ENCODE results near the gene CHST7. TPM values are rescaled to one million over a fixed set of nuclear protein-coding genes. Genes with fewer than 3 reads are reported as not detected.

Gene CHST7
- total and polyA plus RNA-seq, 2 of the 4 experiments (the other 2 are of a cell fraction), result 2.9 to 4.8 TPM

DNA sequence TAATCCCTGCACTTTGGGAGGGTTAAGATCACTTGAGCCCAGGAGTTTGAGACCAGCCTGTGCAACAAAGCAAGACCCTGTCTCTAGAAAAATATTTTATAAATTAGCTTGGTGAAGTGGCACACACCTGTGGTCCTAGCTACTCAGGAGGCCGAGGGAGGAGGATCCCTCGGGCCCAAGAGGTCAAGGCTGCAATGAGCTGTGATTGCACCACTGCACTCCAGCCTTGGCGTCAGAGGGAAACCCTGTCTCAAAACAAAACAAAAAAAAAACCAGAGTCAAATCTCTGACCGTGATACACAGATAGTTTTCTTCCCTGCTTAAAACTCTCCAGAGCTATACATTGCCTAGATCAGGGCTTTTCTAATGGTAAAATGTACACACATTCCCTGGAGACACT, 53.5 kb downstream of the CHST7 start:
- Histone ChIP-seq H3K4me1 (ENCODE audit: control insufficient read depth, insufficient read depth, low read length) (peaks cover 14% of the 10 kb centered on the region), H3K4me3 (ENCODE audit: insufficient read depth, low read depth, low read length) (no peak overlapping the region), H3K9me1 (ENCODE audit: insufficient read depth, low read length) (peaks cover 6% of the 10 kb centered on the region; the same call in 1 of the 2 replicates), H3K36me3 (ENCODE audit: control insufficient read depth, insufficient read depth, low read length) (no peaks in the 10 kb centered on the region), H3K14ac (replicated peaks; ENCODE audit: low read depth, low read length) (no peak overlapping the region), H2BK15ac (ENCODE audit: low read depth, low read length) (no peak overlapping the region), H4K20me1 (ENCODE audit: insufficient read depth, low read length) (no peaks in the 10 kb centered on the region), H3K56ac (ENCODE audit: extremely low read depth, insufficient read depth, low read length) (no peak overlapping the region), H2BK5ac (ENCODE audit: low read depth, low read length, poor library complexity, severe bottlenecking) (no peak overlapping the region), H3K27ac (ENCODE audit: insufficient read depth, low read length) (no peak overlapping the region), H2AFZ (replicated peaks; ENCODE audit: low read length, poor library complexity) (no peak overlapping the region), H2AK5ac (ENCODE audit: low read depth, low read length) (no peak overlapping the region), H4K5ac (ENCODE audit: low read depth, low read length) (no peak overlapping the region), H3K4ac (ENCODE audit: low read depth, low read length) (no peak overlapping the region), H3K18ac (ENCODE audit: low read depth, low read length) (no peak overlapping the region), H3K79me1 (ENCODE audit: low read depth in 1 of 2, low read length in 2 of 2) (peaks cover 3 to 5% of the 10 kb centered on the region in 2 experiments; a peak in 3 of 4 replicates), H3K9ac (ENCODE audit: low read depth, low read length) (no peak overlapping the region), H2BK120ac (ENCODE audit: low read depth, low read length) (no peak overlapping the region), H3K27me3 (ENCODE audit: control insufficient read depth, insufficient read depth, low read length) (no peaks in the 10 kb centered on the region), H2BK20ac (ENCODE audit: low read depth, low read length) (no peak overlapping the region), H3K9me3 (ENCODE audit: control insufficient read depth, insufficient read depth, low read length) (no peaks in the 10 kb centered on the region), H3K23ac (ENCODE audit: low read depth, low read length) (no peak overlapping the region), H4K91ac (ENCODE audit: insufficient read depth, low read depth, low read length) (no peak overlapping the region), H3K4me2 (ENCODE audit: low read depth, low read length) (no peak overlapping the region), H4K8ac (ENCODE audit: low read depth in 2 of 2, low read length in 2 of 2) (no peak overlapping the region), H2AK9ac (replicated peaks; ENCODE audit: low read depth, low read length, poor library complexity) (no peak overlapping the region)
- 46% methylated on average over 2 of the region's 4 CpGs; no CpG with 5 or more reads in 1 of the 2 experiments for WGBS, 2 experiments (ENCODE audit: extremely low coverage in 2 of 2, insufficient read length in 1 of 2)
- no peak for DNase-seq
- dilution Hi-C loops (cut with HindIII; ENCODE audit: low sequenced_read_pairs, unreplicated experiment) (no loop called here), in situ Hi-C loops (cut with MboI; ENCODE audit: low sequenced_read_pairs) (no loop called here), intact Hi-C loops (cut with micrococcal nuclease) (loop anchor here (5.0 kb wide), 1 partner anchor 40 kb away; no protein-coding TSS in a partner anchor)
- no TSS peak for BruUV-seq (replicated peaks)
- ChIA-PET POLR2A (ENCODE audit: unreplicated experiment) (no interaction called here), CTCF (no interaction called here)
- TF ChIP-seq BHLHE40 (IDR thresholded peaks at IDR 0.05; ENCODE audit: low read depth, low read length) (no peak), RCOR1 (IDR thresholded peaks at IDR 0.05; ENCODE audit: insufficient replicate concordance, low read length) (no peak), CEBPB (IDR thresholded peaks at IDR 0.05; ENCODE audit: low read depth, low read length) (no peak), NFE2L2 (IDR thresholded peaks at IDR 0.05; ENCODE audit: low read depth, low read length) (no peak), POLR2A (IDR thresholded peaks at IDR 0.05; ENCODE audit: low read depth, low read length) (no peak), FOS (IDR thresholded peaks at IDR 0.05; ENCODE audit: low read depth, low read length) (no peak), MXI1 (IDR thresholded peaks at IDR 0.05; ENCODE audit: borderline replicate concordance, low read depth, low read length) (no peak), SMC3 (IDR thresholded peaks at IDR 0.05; ENCODE audit: low read depth, low read length) (no peak), ELK1 (IDR thresholded peaks at IDR 0.05; ENCODE audit: borderline replicate concordance, low read depth, low read length) (no peak), MAFK (IDR thresholded peaks at IDR 0.05; ENCODE audit: low read depth, low read length) (no peak), RFX5 (IDR thresholded peaks at IDR 0.05; ENCODE audit: low read depth, low read length) (no peak), RAD21 (IDR thresholded peaks at IDR 0.05; ENCODE audit: low read length) (no peak), MAZ (IDR thresholded peaks at IDR 0.05; ENCODE audit: borderline replicate concordance, low read depth, low read length) (no peak), CHD1 (IDR thresholded peaks at IDR 0.05; ENCODE audit: low read depth, low read length) (no peak)
- TF ChIP-seq, protein P1, sequence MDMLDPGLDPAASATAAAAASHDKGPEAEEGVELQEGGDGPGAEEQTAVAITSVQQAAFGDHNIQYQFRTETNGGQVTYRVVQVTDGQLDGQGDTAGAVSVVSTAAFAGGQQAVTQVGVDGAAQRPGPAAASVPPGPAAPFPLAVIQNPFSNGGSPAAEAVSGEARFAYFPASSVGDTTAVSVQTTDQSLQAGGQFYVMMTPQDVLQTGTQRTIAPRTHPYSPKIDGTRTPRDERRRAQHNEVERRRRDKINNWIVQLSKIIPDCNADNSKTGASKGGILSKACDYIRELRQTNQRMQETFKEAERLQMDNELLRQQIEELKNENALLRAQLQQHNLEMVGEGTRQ (IDR thresholded peaks at IDR 0.05; ENCODE audit: low read depth, low read length), result no peak
- TF ChIP-seq, protein P2, sequence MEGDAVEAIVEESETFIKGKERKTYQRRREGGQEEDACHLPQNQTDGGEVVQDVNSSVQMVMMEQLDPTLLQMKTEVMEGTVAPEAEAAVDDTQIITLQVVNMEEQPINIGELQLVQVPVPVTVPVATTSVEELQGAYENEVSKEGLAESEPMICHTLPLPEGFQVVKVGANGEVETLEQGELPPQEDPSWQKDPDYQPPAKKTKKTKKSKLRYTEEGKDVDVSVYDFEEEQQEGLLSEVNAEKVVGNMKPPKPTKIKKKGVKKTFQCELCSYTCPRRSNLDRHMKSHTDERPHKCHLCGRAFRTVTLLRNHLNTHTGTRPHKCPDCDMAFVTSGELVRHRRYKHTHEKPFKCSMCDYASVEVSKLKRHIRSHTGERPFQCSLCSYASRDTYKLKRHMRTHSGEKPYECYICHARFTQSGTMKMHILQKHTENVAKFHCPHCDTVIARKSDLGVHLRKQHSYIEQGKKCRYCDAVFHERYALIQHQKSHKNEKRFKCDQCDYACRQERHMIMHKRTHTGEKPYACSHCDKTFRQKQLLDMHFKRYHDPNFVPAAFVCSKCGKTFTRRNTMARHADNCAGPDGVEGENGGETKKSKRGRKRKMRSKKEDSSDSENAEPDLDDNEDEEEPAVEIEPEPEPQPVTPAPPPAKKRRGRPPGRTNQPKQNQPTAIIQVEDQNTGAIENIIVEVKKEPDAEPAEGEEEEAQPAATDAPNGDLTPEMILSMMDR (conservative IDR thresholded peaks at IDR 0.05; ENCODE audit: low read depth, low read length), result no peak
- no peak for ATAC-seq (ENCODE audit: low read depth)
